ENCODE results near the gene SVOP.

- TF ChIP-seq, protein P1, sequence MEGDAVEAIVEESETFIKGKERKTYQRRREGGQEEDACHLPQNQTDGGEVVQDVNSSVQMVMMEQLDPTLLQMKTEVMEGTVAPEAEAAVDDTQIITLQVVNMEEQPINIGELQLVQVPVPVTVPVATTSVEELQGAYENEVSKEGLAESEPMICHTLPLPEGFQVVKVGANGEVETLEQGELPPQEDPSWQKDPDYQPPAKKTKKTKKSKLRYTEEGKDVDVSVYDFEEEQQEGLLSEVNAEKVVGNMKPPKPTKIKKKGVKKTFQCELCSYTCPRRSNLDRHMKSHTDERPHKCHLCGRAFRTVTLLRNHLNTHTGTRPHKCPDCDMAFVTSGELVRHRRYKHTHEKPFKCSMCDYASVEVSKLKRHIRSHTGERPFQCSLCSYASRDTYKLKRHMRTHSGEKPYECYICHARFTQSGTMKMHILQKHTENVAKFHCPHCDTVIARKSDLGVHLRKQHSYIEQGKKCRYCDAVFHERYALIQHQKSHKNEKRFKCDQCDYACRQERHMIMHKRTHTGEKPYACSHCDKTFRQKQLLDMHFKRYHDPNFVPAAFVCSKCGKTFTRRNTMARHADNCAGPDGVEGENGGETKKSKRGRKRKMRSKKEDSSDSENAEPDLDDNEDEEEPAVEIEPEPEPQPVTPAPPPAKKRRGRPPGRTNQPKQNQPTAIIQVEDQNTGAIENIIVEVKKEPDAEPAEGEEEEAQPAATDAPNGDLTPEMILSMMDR (IDR thresholded peaks at IDR 0.05), result no peak
- no peak for TF ChIP-seq POLR2A (IDR thresholded peaks at IDR 0.05)
Measured at GRCh38 chr12:108876550-108876949, 144.3 kb downstream of the SVOP start.

All from body of pancreas (tissue), 4 donors.